Effector memory CD4-positive, alpha-beta T cell (primary cell): ENCODE measurements around the gene FASLG.

Experiments
- DNase-seq, 3 donors: peaks; one replicate each; pipeline ENCODE4 v3.0.0-alpha.2; 2020
- H3K27ac ChIP-seq: 2 replicates; pipeline ENCODE4 v1.7.0; 2013; ENCODE audit warnings: mild to moderate bottlenecking, low read length, moderate library complexity; ENCODE audit not compliant: insufficient read depth, poor library complexity, severe bottlenecking
- H3K27me3 ChIP-seq: replicated peaks from 2 replicates; pipeline ENCODE4 v1.7.0; 2013; ENCODE audit warnings: mild to moderate bottlenecking, low read length; ENCODE audit not compliant: insufficient read depth, control insufficient read depth, poor library complexity, severe bottlenecking
- H3K36me3 ChIP-seq: 2 replicates; pipeline ENCODE4 v1.7.0; 2013; ENCODE audit warnings: mild to moderate bottlenecking, low read length, moderate library complexity; ENCODE audit not compliant: control insufficient read depth, insufficient read depth
- H3K4me1 ChIP-seq: 2 replicates; pipeline ENCODE4 v1.7.0; 2013; ENCODE audit warnings: low read length, mild to moderate bottlenecking; ENCODE audit not compliant: control insufficient read depth, insufficient read depth, poor library complexity, severe bottlenecking
- H3K4me3 ChIP-seq: 2 replicates; pipeline ENCODE4 v1.7.0; 2013; ENCODE audit warnings: low read length, low read depth, mild to moderate bottlenecking; ENCODE audit not compliant: insufficient read depth, poor library complexity, severe bottlenecking
- H3K9me3 ChIP-seq: 2 replicates; pipeline ENCODE4 v1.7.0; 2013; ENCODE audit warnings: mild to moderate bottlenecking, low read length, moderate library complexity; ENCODE audit not compliant: control insufficient read depth

FASLG gene

DNA sequence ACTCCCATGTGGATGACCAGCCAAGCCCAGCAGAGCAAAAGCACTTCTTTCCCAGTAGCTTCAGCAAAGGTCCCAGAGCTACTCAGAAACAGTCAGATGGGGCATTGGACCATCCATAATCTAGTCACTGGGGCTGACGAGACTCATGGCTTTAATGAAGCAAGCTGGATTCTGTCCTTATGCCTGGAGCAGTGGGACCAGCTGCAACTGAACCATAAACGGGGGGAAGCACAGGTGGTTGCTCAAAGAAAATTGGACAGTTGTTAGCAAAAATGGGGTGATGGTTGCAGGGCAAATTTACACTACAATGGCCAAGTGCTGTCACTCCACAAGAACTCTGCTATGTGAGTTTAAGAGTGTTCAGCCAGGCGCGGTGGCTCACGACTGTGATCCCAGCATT, 17.4 kb upstream of the FASLG start:
- Histone ChIP-seq H3K27me3 (no peaks in the 10 kb centered on the region), H3K36me3 (no peaks in the 10 kb centered on the region), H3K27ac (no peak overlapping the region), H3K4me1 (peaks cover 62% of the 10 kb centered on the region), H3K4me3 (no peak overlapping the region), H3K9me3 (no peaks in the 10 kb centered on the region)
- DNase-seq, result no peak

DNA sequence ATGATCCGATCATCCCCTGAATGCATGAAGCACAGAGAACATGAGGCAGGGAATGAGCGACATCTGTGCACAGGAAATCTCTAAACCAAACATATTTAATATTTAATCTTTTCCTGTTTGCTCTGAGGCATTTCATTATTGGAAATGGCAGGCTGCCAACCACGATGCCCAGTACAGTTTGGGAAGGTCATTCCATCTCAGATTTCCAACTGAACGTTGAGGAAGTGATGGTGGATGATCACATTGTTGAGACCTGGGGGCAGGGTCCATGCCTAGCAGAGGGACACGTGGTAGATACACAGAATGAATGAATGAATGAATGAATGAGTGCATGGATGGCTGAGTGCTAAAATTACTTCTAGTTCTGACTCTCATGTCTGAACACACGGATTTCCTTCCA, 15.9 kb upstream of the FASLG start:
- H3K36me3 ChIP-seq, result no peaks in the 10 kb centered on the region
- DNase-seq, result no peak
- H3K4me1 ChIP-seq, result peaks cover 58% of the 10 kb centered on the region
- H3K9me3 ChIP-seq, result no peaks in the 10 kb centered on the region
- H3K4me3 ChIP-seq, result no peak overlapping the region
- no peaks in the 10 kb centered on the region for H3K27me3 ChIP-seq
- H3K27ac ChIP-seq, result no peak overlapping the region

DNA sequence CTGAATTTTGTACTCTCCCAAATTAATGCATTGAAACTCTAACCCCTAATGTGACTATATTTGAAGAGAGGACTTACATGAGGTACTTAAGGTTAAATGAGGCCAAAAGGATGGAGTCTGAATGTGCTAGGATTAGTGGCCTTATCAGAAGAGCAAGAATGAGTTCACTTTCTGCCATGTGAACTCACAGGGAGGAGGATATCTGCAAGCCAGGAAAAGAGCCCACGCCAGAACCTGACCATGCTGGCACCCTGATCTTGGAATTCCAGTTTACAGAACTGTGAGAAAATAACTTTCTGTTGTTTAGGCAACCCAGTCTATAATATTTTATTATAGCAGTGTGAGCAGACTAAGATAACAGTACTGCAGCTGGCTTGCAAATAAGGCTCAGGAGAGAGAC, 12.2 kb upstream of the FASLG start:
- no peaks in the 10 kb centered on the region for H3K9me3 ChIP-seq
- peaks cover 31% of the 10 kb centered on the region for H3K4me1 ChIP-seq
- H3K4me3 ChIP-seq, result no peak overlapping the region
- no peaks in the 10 kb centered on the region for H3K27me3 ChIP-seq
- no peaks in the 10 kb centered on the region for H3K36me3 ChIP-seq
- H3K27ac ChIP-seq, result no peak overlapping the region
- DNase-seq, result no peak

- H3K27ac ChIP-seq, result no peak overlapping the region
- peaks cover 31% of the 10 kb centered on the region for H3K4me1 ChIP-seq
- H3K36me3 ChIP-seq, result no peaks in the 10 kb centered on the region
- no peak for DNase-seq
- H3K27me3 ChIP-seq, result no peaks in the 10 kb centered on the region
- no peaks in the 10 kb centered on the region for H3K9me3 ChIP-seq
- no peak overlapping the region for H3K4me3 ChIP-seq
Measured at GRCh38 chr1:172647110-172647564, 11.8 kb upstream of the FASLG start.

- Histone ChIP-seq H3K27ac (no peak overlapping the region), H3K4me1 (peaks cover 27% of the 10 kb centered on the region), H3K4me3 (no peak overlapping the region), H3K36me3 (no peaks in the 10 kb centered on the region), H3K27me3 (no peaks in the 10 kb centered on the region), H3K9me3 (no peaks in the 10 kb centered on the region)
- no peak for DNase-seq
Measured at GRCh38 chr1:172647987-172648386, 10.9 kb upstream of the FASLG start.

GRCh38 chr1:172650474-172651193, 8.3 kb upstream of the FASLG start:
- H3K27me3 ChIP-seq, result no peaks in the 10 kb centered on the region
- no peaks in the 10 kb centered on the region for H3K36me3 ChIP-seq
- no peak for DNase-seq

GRCh38 chr1:172653015-172653709, 5.7 kb upstream of the FASLG start:
- no peaks in the 10 kb centered on the region for H3K4me1 ChIP-seq
- no peak overlapping the region for H3K27ac ChIP-seq
- H3K27me3 ChIP-seq, result no peaks in the 10 kb centered on the region
- H3K4me3 ChIP-seq, result no peak overlapping the region
- DNase-seq, result no peak
- no peaks in the 10 kb centered on the region for H3K36me3 ChIP-seq
- H3K9me3 ChIP-seq, result no peaks in the 10 kb centered on the region

More at GRCh38 chr1:172650474-172651193, 8.3 kb upstream of the FASLG start:
- no peaks in the 10 kb centered on the region for H3K9me3 ChIP-seq
- H3K4me1 ChIP-seq, result peaks cover 8% of the 10 kb centered on the region
- H3K27ac ChIP-seq, result no peak overlapping the region
- no peak overlapping the region for H3K4me3 ChIP-seq

GRCh38 chr1:172654535-172654934, 4.4 kb upstream of the FASLG start:
- Histone ChIP-seq H3K9me3 (no peaks in the 10 kb centered on the region), H3K4me3 (no peak overlapping the region), H3K36me3 (no peaks in the 10 kb centered on the region), H3K27ac (no peak overlapping the region), H3K27me3 (no peaks in the 10 kb centered on the region), H3K4me1 (peaks cover 13% of the 10 kb centered on the region)
- DNase-seq, result no peak

- H3K36me3 ChIP-seq, result no peaks in the 10 kb centered on the region
- no peak for DNase-seq
- no peaks in the 10 kb centered on the region for H3K9me3 ChIP-seq
- no peak overlapping the region for H3K27ac ChIP-seq
- peaks cover 26% of the 10 kb centered on the region for H3K4me1 ChIP-seq
- no peaks in the 10 kb centered on the region for H3K27me3 ChIP-seq
- H3K4me3 ChIP-seq, result no peak overlapping the region
Measured at GRCh38 chr1:172656576-172656975, 2.3 kb upstream of the FASLG start.

- no peak for DNase-seq
- H3K36me3 ChIP-seq, result no peaks in the 10 kb centered on the region
- H3K27ac ChIP-seq, result no peak overlapping the region
- no peak overlapping the region for H3K4me3 ChIP-seq
- no peaks in the 10 kb centered on the region for H3K9me3 ChIP-seq
- peaks cover 36% of the 10 kb centered on the region for H3K4me1 ChIP-seq
- no peaks in the 10 kb centered on the region for H3K27me3 ChIP-seq
Measured at GRCh38 chr1:172657586-172657985, 1.3 kb upstream of the FASLG start.
